LNCaP clone FGC (cell line): ENCODE results near the gene KIFBP.
"Not testable (repeated sequence)": the region's sequence is repeated elsewhere in the genome, so short reads cannot be mapped to it uniquely, and the experiment has no call there.

Experiments used
- DNase-seq: peaks from one replicate; pipeline ENCODE4 v3.0.0-alpha.2; 2011; ENCODE audit warnings: low read depth
- H3K4me3 ChIP-seq: 2 replicates; pipeline ENCODE4 v1.5.1; 2011; ENCODE audit warnings: mild to moderate bottlenecking, low read depth, low read length, control low read depth
- CTCF ChIP-seq: IDR thresholded peaks from 2 replicates; pipeline ENCODE4 v1.5.1; 2012; ENCODE audit warnings: mild to moderate bottlenecking; ENCODE audit not compliant: control insufficient read depth, insufficient read depth; ENCODE audit errors: extremely low read depth

KIFBP gene, protein sequence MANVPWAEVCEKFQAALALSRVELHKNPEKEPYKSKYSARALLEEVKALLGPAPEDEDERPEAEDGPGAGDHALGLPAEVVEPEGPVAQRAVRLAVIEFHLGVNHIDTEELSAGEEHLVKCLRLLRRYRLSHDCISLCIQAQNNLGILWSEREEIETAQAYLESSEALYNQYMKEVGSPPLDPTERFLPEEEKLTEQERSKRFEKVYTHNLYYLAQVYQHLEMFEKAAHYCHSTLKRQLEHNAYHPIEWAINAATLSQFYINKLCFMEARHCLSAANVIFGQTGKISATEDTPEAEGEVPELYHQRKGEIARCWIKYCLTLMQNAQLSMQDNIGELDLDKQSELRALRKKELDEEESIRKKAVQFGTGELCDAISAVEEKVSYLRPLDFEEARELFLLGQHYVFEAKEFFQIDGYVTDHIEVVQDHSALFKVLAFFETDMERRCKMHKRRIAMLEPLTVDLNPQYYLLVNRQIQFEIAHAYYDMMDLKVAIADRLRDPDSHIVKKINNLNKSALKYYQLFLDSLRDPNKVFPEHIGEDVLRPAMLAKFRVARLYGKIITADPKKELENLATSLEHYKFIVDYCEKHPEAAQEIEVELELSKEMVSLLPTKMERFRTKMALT

GRCh38 chr10:68988530-68989316, at the start of gene KIFBP:
TSS of gene KIFBP (plus strand) at chr10:68988803. CDS start at chr10:68988833, 30 bp downstream.
- DNase-seq: peak; percentile 98
- peak within 1 kb of the TSS; percentile 76 for H3K4me3 ChIP-seq
- TF ChIP-seq CTCF: peak; percentile 58

GRCh38 chr10:68938884-68939283, 49.7 kb upstream of the KIFBP start:
- DNase-seq: no peak
- no peak for TF ChIP-seq CTCF
- no peak overlapping the region for H3K4me3 ChIP-seq

- DNase-seq: not testable (repeated sequence)
These were observed 47.7 kb upstream of the KIFBP start for GRCh38 chr10:68940917-68941316.

GRCh38 chr10:68950598-68950997, 38.0 kb upstream of the KIFBP start:
- no peak overlapping the region for H3K4me3 ChIP-seq
- no peak for TF ChIP-seq CTCF
- no peak for DNase-seq

More at GRCh38 chr10:68940917-68941316, 47.7 kb upstream of the KIFBP start:
- not testable (repeated sequence) for H3K4me3 ChIP-seq

- peak overlapping the region; percentile 98 for H3K4me3 ChIP-seq
- no peak for TF ChIP-seq CTCF
- DNase-seq: no peak
These were observed 33.7 kb upstream of the KIFBP start for GRCh38 chr10:68954904-68955303.

DNA sequence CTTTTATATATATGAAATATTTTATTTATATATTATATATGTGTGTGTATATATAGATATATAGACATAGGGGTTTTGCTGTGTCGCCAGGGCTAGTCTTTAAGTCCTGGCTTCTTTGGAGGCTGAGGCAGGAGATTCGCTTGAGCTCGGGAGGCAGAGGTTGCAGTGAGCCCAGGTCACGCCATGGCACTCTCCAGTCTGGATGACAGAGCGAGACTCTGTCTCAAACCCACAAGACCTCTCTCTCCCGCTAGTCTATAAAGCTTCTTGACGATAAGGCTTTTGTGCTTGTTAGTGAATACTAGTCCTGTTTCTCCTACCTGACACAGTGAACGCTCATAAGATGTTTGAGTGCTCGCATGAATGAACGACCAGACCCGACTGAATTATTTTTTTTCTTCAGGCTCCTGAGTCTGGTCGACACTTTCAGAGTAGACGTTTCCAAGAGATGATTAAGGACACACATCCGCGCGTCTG, 33.2 kb upstream of the KIFBP start:
- TF ChIP-seq CTCF: no peak
- H3K4me3 ChIP-seq: peak overlapping the region; percentile 98
- no peak for DNase-seq
